HepG2 (cell line): Measurements from ENCODE around the gene TMEM187. TPM values are rescaled to one million over a fixed set of nuclear protein-coding genes. Genes with fewer than 3 reads are reported as not detected.

ENCODE experiments used
- ATAC-seq: fragments of 200-7000 bp; cut with Tn5 transposase; 3 replicates; pipeline ENCODE4 v1.9.1; 2020; ENCODE audit warnings: mild to moderate bottlenecking, moderate library complexity
- BruUV-seq: library from RNA; stranded (reverse); fragments of 400-500 nt; replicated peaks from 2 replicates; lab custom pipeline; 2021; lab: Mats Ljungman, UMichigan
- CTCF ChIA-PET: fragments of 300-600 bp; formaldehyde crosslinking; extraction: SDS; loops from one replicate; lab custom pipeline; 2021; ENCODE audit warnings: low total read pairs, inconsistent platforms, low intra/inter-chr PET ratio; lab: Yijun Ruan, JAX
- POLR2A ChIA-PET: fragments of 350-600 bp; sonication (Branson Sonifier 250); formaldehyde crosslinking; loops from one replicate; lab custom pipeline; 2020; ENCODE audit warnings: antibody characterized with exemption, inconsistent platforms; lab: Yijun Ruan, JAX
- DNase-seq: peaks from one replicate; pipeline ENCODE4 v3.0.0-alpha.2; 2015; ENCODE audit warnings: low spot score
- FAIRE-seq: peaks from 3 replicates; lab custom pipeline; 2011; peaks lifted over from hg19 to GRCh38; lab: Jason Lieb, UNC
- H2AFZ ChIP-seq: one replicate; pipeline ENCODE4 v1.6.1; 2011; ENCODE audit warnings: low read length, inconsistent platforms
- H3K27ac ChIP-seq: fragments of 300-600 bp; 3 replicates; pipeline ENCODE4 v1.8.0; 2011; ENCODE audit warnings: mixed run types, mild to moderate bottlenecking, mixed read lengths, low read length, inconsistent platforms; ENCODE audit not compliant: insufficient read depth; ENCODE audit errors: extremely low read length
- H3K27me3 ChIP-seq, 2 experiments: fragments of 200-600 bp in 1 of 2; 2 replicates in 1 of 2; 3 replicates in 1 of 2; pipeline versions ENCODE4 v1.6.0 to v1.8.0; 2011; ENCODE audit warnings: low read length in 2 of 2, mild to moderate bottlenecking in 2 of 2, moderate library complexity in 2 of 2, inconsistent platforms in 1 of 2; ENCODE audit not compliant: insufficient read depth in 2 of 2, control insufficient read depth in 1 of 2
- H3K36me3 ChIP-seq, 2 experiments: fragments of 200-600 bp in 1 of 2; replicated peaks in 1 of 2; 2 replicates in 1 of 2; 3 replicates in 1 of 2; pipeline versions ENCODE4 v1.5.1 to v1.8.0; 2011; ENCODE audit warnings: low read length in 2 of 2, inconsistent platforms in 1 of 2; ENCODE audit not compliant: insufficient read depth in 2 of 2, control insufficient read depth in 1 of 2
- H3K4me1 ChIP-seq: 2 replicates; pipeline ENCODE4 v1.5.1; 2012; ENCODE audit warnings: low read length, inconsistent platforms; ENCODE audit not compliant: insufficient read depth
- H3K4me2 ChIP-seq: 2 replicates; pipeline ENCODE4 v1.6.0; 2011; ENCODE audit warnings: low read depth, low read length, inconsistent platforms
- H3K4me3 ChIP-seq, 3 experiments: fragments of 200-600 bp in 1 of 3; sonication (generic), shearing (Covaris generic) in 1 of 3; replicated peaks in 1 of 3; 2 replicates each; pipeline ENCODE4 v1.5.1; 2011 to 2016; ENCODE audit warnings: low read length in 3 of 3, inconsistent platforms in 2 of 3, low read depth in 2 of 3, mild to moderate bottlenecking in 2 of 3, control low read depth in 1 of 3, mixed read lengths in 1 of 3; ENCODE audit not compliant: insufficient read depth in 1 of 3
- H3K79me2 ChIP-seq: one replicate; pipeline ENCODE4 v1.6.1; 2011; ENCODE audit warnings: low read length, inconsistent platforms; ENCODE audit not compliant: insufficient read depth
- H3K9ac ChIP-seq: 2 replicates; pipeline ENCODE4 v1.6.0; 2011; ENCODE audit warnings: mild to moderate bottlenecking, low read depth, low read length, inconsistent platforms; ENCODE audit not compliant: insufficient read depth
- H3K9me3 ChIP-seq: 2 replicates; pipeline ENCODE4 v1.5.1; 2012; ENCODE audit warnings: mild to moderate bottlenecking, low read length
- H4K20me1 ChIP-seq: 2 replicates; pipeline ENCODE4 v1.6.0; 2011; ENCODE audit warnings: inconsistent platforms, mild to moderate bottlenecking, low read length, moderate library complexity; ENCODE audit not compliant: insufficient read depth
- KDM4B ChIP-seq: sonication (generic); formaldehyde crosslinking; IDR thresholded peaks from 2 replicates; pipeline ENCODE4 v1.4.0; 2020; ENCODE audit warnings: missing genetic modification reagents
- KLF16 ChIP-seq, 2 experiments: sonication (generic) in 1 of 2; formaldehyde crosslinking in 1 of 2; IDR thresholded peaks; 2 replicates each; pipeline versions ENCODE4 v1.6.1 to v1.8.0; 2016 to 2023; ENCODE audit warnings: missing genetic modification reagents in 2 of 2, missing compliant biosample characterization in 1 of 2
- KMT2A ChIP-seq: sonication (generic); formaldehyde crosslinking; IDR thresholded peaks from 2 replicates; pipeline ENCODE4 v1.4.0; 2020; ENCODE audit warnings: missing genetic modification reagents
- MXD4 ChIP-seq: IDR thresholded peaks from 2 replicates; pipeline ENCODE4 v1.6.1; 2016; ENCODE audit warnings: mild to moderate bottlenecking, missing biosample characterization, missing genetic modification reagents
- NBN ChIP-seq: fragments of 450-650 bp; conservative IDR thresholded peaks from 2 replicates; pipeline ENCODE4 v1.6.1; 2017
- NFRKB ChIP-seq: fragments of 450-650 bp; IDR thresholded peaks from 2 replicates; pipeline ENCODE4 v1.6.1; 2017
- RBFOX2 ChIP-seq: fragments of 200-400 bp; formaldehyde crosslinking; IDR thresholded peaks from 2 replicates; pipeline ENCODE4 v1.6.1; 2017; ENCODE audit warnings: low read depth, mild to moderate bottlenecking, low read length
- RFX3 ChIP-seq: IDR thresholded peaks from 2 replicates; pipeline ENCODE4 v1.6.1; 2016; ENCODE audit warnings: missing biosample characterization, missing genetic modification reagents
- RNF2 ChIP-seq: fragments of 450-650 bp; conservative IDR thresholded peaks from 2 replicates; pipeline ENCODE4 v1.6.1; 2016; ENCODE audit warnings: low read depth
- SMC3 ChIP-seq: IDR thresholded peaks from 2 replicates; pipeline ENCODE4 v1.6.1; 2011; ENCODE audit warnings: low read length, improper control_type of control experiment
- STAG1 ChIP-seq: sonication (generic); formaldehyde crosslinking; IDR thresholded peaks from 2 replicates; pipeline ENCODE4 v1.4.0; 2020; ENCODE audit warnings: missing genetic modification reagents
- TCF12 ChIP-seq, 2 experiments: fragments of 450-650 bp in 1 of 2; sonication (generic) in 1 of 2; formaldehyde crosslinking in 1 of 2; IDR thresholded peaks; 2 replicates each; pipeline versions ENCODE4 v1.6.1 to v1.8.0; 2017 to 2022; ENCODE audit warnings: antibody characterized with exemption in 1 of 2, mild to moderate bottlenecking in 1 of 2, missing genetic modification reagents in 1 of 2, moderate library complexity in 1 of 2
- TCF7 ChIP-seq: sonication (generic); IDR thresholded peaks from 2 replicates; pipeline ENCODE4 v1.6.1; 2016; ENCODE audit warnings: antibody characterized with exemption, low read depth
- TFDP1 ChIP-seq: IDR thresholded peaks from 2 replicates; pipeline ENCODE4 v1.6.1; 2016; ENCODE audit warnings: missing compliant biosample characterization, missing genetic modification reagents, borderline replicate concordance
- ZNF160 ChIP-seq: sonication (generic); formaldehyde crosslinking; IDR thresholded peaks from 2 replicates; pipeline ENCODE4 v1.8.0; 2022; ENCODE audit warnings: mild to moderate bottlenecking, inconsistent platforms, missing genetic modification reagents
- ZNF234 ChIP-seq: sonication (generic); formaldehyde crosslinking; conservative IDR thresholded peaks from 2 replicates; pipeline ENCODE4 v1.5.1; 2020; ENCODE audit warnings: mild to moderate bottlenecking, missing genetic modification reagents
- ZNF446 ChIP-seq: sonication (generic); formaldehyde crosslinking; IDR thresholded peaks from 2 replicates; pipeline ENCODE4 v1.5.0; 2020; ENCODE audit warnings: mild to moderate bottlenecking, missing genetic modification reagents
- ZNF451 ChIP-seq: sonication (generic); formaldehyde crosslinking; IDR thresholded peaks from 2 replicates; pipeline ENCODE4 v1.5.0; 2020; ENCODE audit warnings: mild to moderate bottlenecking, missing genetic modification reagents
- ZNF607 ChIP-seq: sonication (generic); formaldehyde crosslinking; IDR thresholded peaks from 2 replicates; pipeline ENCODE4 v1.5.1; 2020; ENCODE audit warnings: missing genetic modification reagents, mild to moderate bottlenecking, borderline replicate concordance
- ZNF75D ChIP-seq: sonication (generic); formaldehyde crosslinking; IDR thresholded peaks from 2 replicates; pipeline ENCODE4 v1.8.1; 2023; ENCODE audit warnings: missing genetic modification reagents, mild to moderate bottlenecking, borderline replicate concordance
- WGBS: methylation state at CpG from one replicate; pipeline ENCODE4 v1.1.6; 2017; ENCODE audit warnings: low lambda C conversion rate; 5-methylcytosine and 5-hydroxymethylcytosine counted together
- in situ Hi-C: cut with HindIII; loops from 2 replicates; pipeline ENCODE4 v1.10.0; 2017; ENCODE audit warnings: low pct_unique_long_range_greater_than_20kb; ENCODE audit not compliant: extremely low pct_ligation_motif_present
- intact Hi-C: fragments of 100-400 bp; cut with micrococcal nuclease; formaldehyde crosslinking; loops from one replicate; pipeline ENCODE4 v1.10.0; 2022; ENCODE audit not compliant: unreplicated experiment
- polyA plus RNA-seq, 8 experiments: library from polyadenylated mRNA; depleted of rRNA in 3 of 8; stranded (reverse) in 7 of 8; unstranded in 1 of 8; fragments of >200 nt; fragmentation: Illumina TruSeq in 4 of 8; extraction: Trizol in 4 of 8; gene quantifications; 2 replicates each; pipeline versions ENCODE4 v1.2.1 to v1.2.3, GENCODE V29; 2011 to 2016; ENCODE audit warnings: low read depth in 4 of 8, missing spikeins in 1 of 8, mixed read lengths in 1 of 8; ENCODE audit not compliant: insufficient read depth in 1 of 8
- total RNA-seq, 5 experiments: library from RNA; depleted of rRNA; stranded (reverse); fragments of >200 nt; fragmentation: Illumina TruSeq; extraction: Trizol; gene quantifications; 2 replicates each; pipeline ENCODE4 v1.2.3, GENCODE V29; 2016; ENCODE audit warnings: low read depth in 1 of 5
- TF ChIP-seq, protein P1 (sequence below): sonication (generic); formaldehyde crosslinking; IDR thresholded peaks from 2 replicates; pipeline ENCODE4 v1.4.0; 2020; ENCODE audit warnings: mild to moderate bottlenecking, low read depth, missing genetic modification reagents

TMEM187 gene
- total and polyA plus RNA-seq, 2 of the 13 experiments (the other 11 are each of a cell fraction or from before 2014, with no cell fraction given): 2.2 to 6.2 TPM

GRCh38 chrX:154013614-154014360 lies 41.2 kb downstream of the TMEM187 start:
- Histone ChIP-seq H3K36me3 (peaks cover 0 to 7% of the 10 kb centered on the region in 2 experiments; a peak in 1 of 5 replicates), H4K20me1 (no peaks in the 10 kb centered on the region), H3K4me1 (peaks cover 55% of the 10 kb centered on the region), H3K27ac (peak overlapping the region; percentile 81), H3K9ac (peak overlapping the region; percentile 47; the same call in 1 of the 2 replicates), H3K79me2 (peaks cover 10% of the 10 kb centered on the region), H3K27me3 (no peaks in the 10 kb centered on the region), H3K4me3 (peak overlapping the region in 1 of 3 experiments; percentile 37; a peak in 1 of 6 replicates), H3K4me2 (peak overlapping the region; percentile 51), H2AFZ (no peak overlapping the region), H3K9me3 (no peaks in the 10 kb centered on the region)
- ChIA-PET CTCF (interaction anchor here (0.5 kb wide), 1 partner anchor 310 kb away, joined by 3 read pairs; no protein-coding TSS in a partner anchor), POLR2A (interaction anchor here (0.8 to 3.7 kb wide), 7 partner anchors 25 to 87 kb away, joined by 3 to 54 read pairs (median 4); partner anchors contain the start of genes HCFC1 and TMEM187)
- no peak for DNase-seq
- in situ Hi-C loops (loop anchor here (5.0 kb wide), 2 partner anchors 39 to 41 kb away; partner anchors contain the start of genes HCFC1 and TMEM187), intact Hi-C loops (loop anchor here (2.0 to 5.0 kb wide), 2 partner anchors 39 to 41 kb away; partner anchors contain the start of gene TMEM187)
- peak; percentile 59 for FAIRE-seq
- no TSS peak for BruUV-seq
- WGBS: 57% methylated on average over 7 of the region's 20 CpGs
- peak; percentile 68 for ATAC-seq
- TF ChIP-seq ZNF234 (no peak), TCF12 (IDR thresholded peaks at IDR 0.05) (no peak), TCF12 (CRISPR knock-in tag; IDR thresholded peaks at IDR 0.05) (no peak), RNF2 (no peak), RFX3 (CRISPR knock-in tag) (no peak), NFRKB (no peak), TFDP1 (CRISPR knock-in tag) (no peak), ZNF75D (CRISPR knock-in tag) (no peak), ZNF451 (CRISPR knock-in tag) (no peak), KLF16 (CRISPR knock-in tag; IDR thresholded peaks at IDR 0.05) (no peak), ZNF607 (CRISPR knock-in tag) (no peak), SMC3 (peak; percentile 34; the same call in 1 of the 2 replicates), RBFOX2 (0 out of 2 replicates have a peak, but pooled peaks have one; percentile 40), NBN (no peak), TCF7 (no peak), ZNF160 (CRISPR knock-in tag) (no peak), STAG1 (peak; percentile 26), KMT2A (CRISPR knock-in tag) (no peak), ZNF446 (no peak), MXD4 (CRISPR knock-in tag) (no peak), KDM4B (CRISPR knock-in tag) (no peak)
- TF ChIP-seq, protein P1, sequence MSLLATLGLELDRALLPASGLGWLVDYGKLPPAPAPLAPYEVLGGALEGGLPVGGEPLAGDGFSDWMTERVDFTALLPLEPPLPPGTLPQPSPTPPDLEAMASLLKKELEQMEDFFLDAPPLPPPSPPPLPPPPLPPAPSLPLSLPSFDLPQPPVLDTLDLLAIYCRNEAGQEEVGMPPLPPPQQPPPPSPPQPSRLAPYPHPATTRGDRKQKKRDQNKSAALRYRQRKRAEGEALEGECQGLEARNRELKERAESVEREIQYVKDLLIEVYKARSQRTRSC: no peak
